K562 (cell line): ENCODE measurements around the gene C1QTNF12. TPM values are rescaled to one million over a fixed set of nuclear protein-coding genes. Genes with fewer than 3 reads are reported as not detected.

Experiments used
- ARNT ChIP-seq, 2 experiments: fragments of 450-650 bp; IDR thresholded peaks; 2 replicates each; pipeline ENCODE4 v1.6.1; 2016; ENCODE audit warnings: mild to moderate bottlenecking in 1 of 2
- ATF6 ChIP-seq: sonication (generic); formaldehyde crosslinking; IDR thresholded peaks from 2 replicates; pipeline ENCODE4 v1.4.0; 2020; ENCODE audit warnings: mild to moderate bottlenecking, missing genetic modification reagents
- CBX1 ChIP-seq: sonication (generic); IDR thresholded peaks from 2 replicates; pipeline ENCODE4 v1.6.1; 2016; ENCODE audit warnings: antibody characterized with exemption, low read depth, mild to moderate bottlenecking
- CHD1 ChIP-seq: fragments of 200-600 bp; sonication (generic); IDR thresholded peaks from one replicate; pipeline ENCODE4 v1.6.1; 2012; ENCODE audit warnings: mild to moderate bottlenecking, moderate library complexity, low read length, inconsistent platforms
- COPS2 ChIP-seq: fragments of 450-650 bp; conservative IDR thresholded peaks from 2 replicates; pipeline ENCODE4 v1.6.1; 2016; ENCODE audit warnings: mild to moderate bottlenecking, moderate library complexity
- ERF ChIP-seq: fragments of 450-650 bp; formaldehyde crosslinking; IDR thresholded peaks from 2 replicates; pipeline ENCODE4 v1.4.0; 2020; ENCODE audit warnings: mild to moderate bottlenecking, mixed read lengths
- KDM5B ChIP-seq: fragments of 200-600 bp; sonication (generic); IDR thresholded peaks from 2 replicates; pipeline ENCODE4 v1.6.1; 2012; ENCODE audit warnings: low read depth, mild to moderate bottlenecking, moderate library complexity, low read length, control low read depth, inconsistent platforms; ENCODE audit not compliant: insufficient replicate concordance
- POLR2G ChIP-seq: fragments of 200-400 bp; formaldehyde crosslinking; IDR thresholded peaks from 2 replicates; pipeline ENCODE4 v1.6.1; 2017; ENCODE audit warnings: low read depth, mild to moderate bottlenecking, antibody characterized with exemption, low read length, moderate library complexity
- RB1 ChIP-seq: fragments of 450-650 bp; IDR thresholded peaks from 2 replicates; pipeline ENCODE4 v1.6.1; 2017; ENCODE audit warnings: low read depth, mild to moderate bottlenecking
- RNF2 ChIP-seq: sonication (generic); IDR thresholded peaks from 2 replicates; pipeline ENCODE4 v1.6.1; 2016
- STAT5A ChIP-seq: IDR thresholded peaks from 2 replicates; pipeline ENCODE4 v1.6.1; 2012; ENCODE audit warnings: low read length, inconsistent platforms, borderline replicate concordance
- TEAD1 ChIP-seq, 2 experiments: fragments of 450-650 bp in 1 of 2; sonication (generic) in 1 of 2; formaldehyde crosslinking; IDR thresholded peaks; 2 replicates each; pipeline versions ENCODE4 v1.4.0 to v1.8.0; 2020 to 2022; ENCODE audit warnings: mild to moderate bottlenecking in 2 of 2, missing genetic modification reagents in 1 of 2
- ZFX ChIP-seq: sonication (generic); formaldehyde crosslinking; IDR thresholded peaks from 2 replicates; pipeline ENCODE4 v1.8.0; 2022; ENCODE audit warnings: mild to moderate bottlenecking, missing genetic modification reagents, moderate library complexity
- ZNF184 ChIP-seq: sonication (generic); formaldehyde crosslinking; IDR thresholded peaks from 2 replicates; pipeline ENCODE4 v1.5.0; 2020; ENCODE audit warnings: missing genetic modification reagents
- polyA plus RNA-seq, 8 experiments: library from polyadenylated mRNA; depleted of rRNA in 4 of 8; stranded (reverse) in 5 of 8; unstranded in 3 of 8; fragments of >200 nt; fragmentation: Nextera tagmentation in 2 of 8; fragmentation: Illumina TruSeq in 1 of 8; extraction: Ambion mirVana in 2 of 8; extraction: Trizol in 1 of 8; gene quantifications; 2 replicates each; pipeline versions ENCODE4 v1.2.1 to v1.2.3, GENCODE V29; 2011 to 2014; ENCODE audit warnings: inconsistent platforms in 1 of 8, missing spikeins in 1 of 8
- total RNA-seq, 7 experiments: library from RNA; depleted of rRNA in 6 of 7; stranded (reverse); fragments of >200 nt in 6 of 7; fragmentation: Illumina TruSeq in 2 of 7; extraction: Trizol in 2 of 7; gene quantifications; 2 replicates each; pipeline versions ENCODE4 v1.2.1 to v1.2.3, GENCODE V29; 2011 to 2021; ENCODE audit warnings: low replicate concordance in 1 of 7
- TF ChIP-seq, protein P1 (sequence below): fragments of 450-650 bp; IDR thresholded peaks from 2 replicates; pipeline ENCODE4 v1.6.1; 2016; ENCODE audit warnings: antibody characterized with exemption
- TF ChIP-seq, protein P2 (sequence below): sonication (generic); formaldehyde crosslinking; IDR thresholded peaks from 2 replicates; pipeline ENCODE4 v1.8.0; 2023; ENCODE audit warnings: mild to moderate bottlenecking, missing genetic modification reagents
- TF ChIP-seq, protein P3 (sequence below), 2 experiments: fragments of 200-800 bp in 1 of 2; sonication (Bioruptor generic) in 1 of 2; sonication (generic) in 1 of 2; formaldehyde crosslinking in 1 of 2; IDR thresholded peaks in 1 of 2; conservative IDR thresholded peaks in 1 of 2; 2 replicates each; pipeline versions ENCODE4 v1.5.0 to v1.6.1; 2016 to 2020; ENCODE audit warnings: missing compliant biosample characterization in 1 of 2, missing genetic modification characterization in 1 of 2, missing genetic modification reagents in 1 of 2

C1QTNF12 gene
- total and polyA plus RNA-seq, 9 of the 15 experiments (the other 6 are each of a cell fraction or from before 2014, with no cell fraction given): 0.11 to 4.3 (median 0.93) TPM; not detected in 3

DNA sequence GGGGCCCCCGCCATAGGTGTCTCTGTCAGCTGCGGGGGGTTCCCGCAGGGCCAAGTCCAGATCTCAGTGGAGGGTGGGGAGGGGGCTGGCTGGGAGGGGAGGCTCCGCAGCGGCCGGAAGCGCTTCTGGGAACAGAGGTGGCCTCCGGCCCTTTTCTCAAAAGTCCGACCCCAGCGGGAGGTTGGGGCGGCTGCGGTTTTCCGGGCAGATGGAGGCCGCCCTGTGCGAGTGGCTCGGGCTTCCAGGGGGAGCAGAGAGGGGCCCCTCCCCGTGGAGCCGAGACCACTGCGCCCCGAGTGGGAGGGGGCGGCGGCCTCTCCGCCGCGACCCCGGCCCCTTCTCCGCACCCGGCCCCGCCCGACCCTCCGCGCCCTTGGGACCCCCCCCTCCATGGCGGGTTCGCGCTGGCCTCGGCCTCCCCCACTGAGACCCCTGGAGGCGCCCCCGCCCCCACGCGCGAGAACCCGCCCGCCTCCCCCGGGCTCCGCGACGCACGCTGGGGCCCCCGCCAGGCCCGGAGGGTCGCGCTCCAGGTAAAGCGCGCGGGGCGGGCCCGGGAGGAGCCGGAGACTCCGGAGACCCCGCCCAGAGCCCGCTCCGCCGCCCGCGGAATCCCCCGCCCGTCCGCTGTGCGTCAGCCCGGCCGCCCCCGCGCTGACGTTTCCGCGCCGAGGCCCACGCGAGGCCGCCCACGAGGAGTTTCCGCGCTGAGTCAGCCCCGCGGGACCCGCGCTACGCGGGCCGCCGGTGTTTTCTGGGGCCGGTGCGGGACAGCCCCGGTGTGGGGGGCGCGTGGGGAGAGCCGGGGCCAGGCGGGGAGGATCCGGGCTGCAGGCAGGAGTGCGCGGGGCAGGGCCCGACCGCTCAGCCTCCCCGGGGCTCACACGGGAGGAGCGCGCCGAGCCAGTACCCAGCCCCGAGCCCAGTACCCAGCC lies 45.4 kb downstream of the C1QTNF12 start (continued):
- TF ChIP-seq COPS2 (no peak), ARNT (IDR thresholded peaks at IDR 0.05) (no peak), CBX1 (peak; percentile 66; the same call in 1 of the 2 replicates), TEAD1 (CRISPR knock-in tag; IDR thresholded peaks at IDR 0.05) (peak in 1 of 2 experiments; percentile 21; a peak in 1 of 4 replicates), POLR2G (peak; percentile 77), CHD1 (no peak), RNF2 (peak; percentile 34; the same call in 1 of the 2 replicates), STAT5A (no peak), ZNF184 (no peak), ATF6 (CRISPR knock-in tag) (no peak), KDM5B (peak; percentile 45), RB1 (peak; percentile 84), ZFX (CRISPR knock-in tag) (peak; percentile 78), ERF (CRISPR knock-in tag) (0 out of 2 replicates have a peak, but pooled peaks have one; percentile 55)
- TF ChIP-seq, protein P1, sequence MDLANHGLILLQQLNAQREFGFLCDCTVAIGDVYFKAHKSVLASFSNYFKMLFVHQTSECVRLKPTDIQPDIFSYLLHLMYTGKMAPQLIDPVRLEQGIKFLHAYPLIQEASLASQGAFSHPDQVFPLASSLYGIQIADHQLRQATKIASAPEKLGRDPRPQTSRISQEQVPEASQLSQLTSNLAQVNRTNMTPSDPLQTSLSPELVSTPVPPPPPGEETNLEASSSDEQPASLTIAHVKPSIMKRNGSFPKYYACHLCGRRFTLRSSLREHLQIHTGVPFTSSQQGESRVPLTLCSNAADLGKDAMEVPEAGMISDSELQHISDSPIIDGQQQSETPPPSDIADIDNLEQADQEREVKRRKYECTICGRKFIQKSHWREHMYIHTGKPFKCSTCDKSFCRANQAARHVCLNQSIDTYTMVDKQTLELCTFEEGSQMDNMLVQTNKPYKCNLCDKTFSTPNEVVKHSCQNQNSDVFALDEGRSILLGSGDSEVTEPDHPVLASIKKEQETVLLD: peak; percentile 55; the same call in 1 of the 2 replicates
- TF ChIP-seq, protein P2, sequence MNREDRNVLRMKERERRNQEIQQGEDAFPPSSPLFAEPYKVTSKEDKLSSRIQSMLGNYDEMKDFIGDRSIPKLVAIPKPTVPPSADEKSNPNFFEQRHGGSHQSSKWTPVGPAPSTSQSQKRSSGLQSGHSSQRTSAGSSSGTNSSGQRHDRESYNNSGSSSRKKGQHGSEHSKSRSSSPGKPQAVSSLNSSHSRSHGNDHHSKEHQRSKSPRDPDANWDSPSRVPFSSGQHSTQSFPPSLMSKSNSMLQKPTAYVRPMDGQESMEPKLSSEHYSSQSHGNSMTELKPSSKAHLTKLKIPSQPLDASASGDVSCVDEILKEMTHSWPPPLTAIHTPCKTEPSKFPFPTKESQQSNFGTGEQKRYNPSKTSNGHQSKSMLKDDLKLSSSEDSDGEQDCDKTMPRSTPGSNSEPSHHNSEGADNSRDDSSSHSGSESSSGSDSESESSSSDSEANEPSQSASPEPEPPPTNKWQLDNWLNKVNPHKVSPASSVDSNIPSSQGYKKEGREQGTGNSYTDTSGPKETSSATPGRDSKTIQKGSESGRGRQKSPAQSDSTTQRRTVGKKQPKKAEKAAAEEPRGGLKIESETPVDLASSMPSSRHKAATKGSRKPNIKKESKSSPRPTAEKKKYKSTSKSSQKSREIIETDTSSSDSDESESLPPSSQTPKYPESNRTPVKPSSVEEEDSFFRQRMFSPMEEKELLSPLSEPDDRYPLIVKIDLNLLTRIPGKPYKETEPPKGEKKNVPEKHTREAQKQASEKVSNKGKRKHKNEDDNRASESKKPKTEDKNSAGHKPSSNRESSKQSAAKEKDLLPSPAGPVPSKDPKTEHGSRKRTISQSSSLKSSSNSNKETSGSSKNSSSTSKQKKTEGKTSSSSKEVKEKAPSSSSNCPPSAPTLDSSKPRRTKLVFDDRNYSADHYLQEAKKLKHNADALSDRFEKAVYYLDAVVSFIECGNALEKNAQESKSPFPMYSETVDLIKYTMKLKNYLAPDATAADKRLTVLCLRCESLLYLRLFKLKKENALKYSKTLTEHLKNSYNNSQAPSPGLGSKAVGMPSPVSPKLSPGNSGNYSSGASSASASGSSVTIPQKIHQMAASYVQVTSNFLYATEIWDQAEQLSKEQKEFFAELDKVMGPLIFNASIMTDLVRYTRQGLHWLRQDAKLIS (CRISPR knock-in tag): peak; percentile 68; the same call in 1 of the 2 replicates
- TF ChIP-seq, protein P3, sequence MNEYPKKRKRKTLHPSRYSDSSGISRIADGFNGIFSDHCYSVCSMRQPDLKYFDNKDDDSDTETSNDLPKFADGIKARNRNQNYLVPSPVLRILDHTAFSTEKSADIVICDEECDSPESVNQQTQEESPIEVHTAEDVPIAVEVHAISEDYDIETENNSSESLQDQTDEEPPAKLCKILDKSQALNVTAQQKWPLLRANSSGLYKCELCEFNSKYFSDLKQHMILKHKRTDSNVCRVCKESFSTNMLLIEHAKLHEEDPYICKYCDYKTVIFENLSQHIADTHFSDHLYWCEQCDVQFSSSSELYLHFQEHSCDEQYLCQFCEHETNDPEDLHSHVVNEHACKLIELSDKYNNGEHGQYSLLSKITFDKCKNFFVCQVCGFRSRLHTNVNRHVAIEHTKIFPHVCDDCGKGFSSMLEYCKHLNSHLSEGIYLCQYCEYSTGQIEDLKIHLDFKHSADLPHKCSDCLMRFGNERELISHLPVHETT (CRISPR knock-in tag; conservative IDR thresholded peaks at IDR 0.05 in 1 of 2, IDR thresholded peaks at IDR 0.05 in 1 of 2): peak in 1 of 2 experiments; percentile 90; a peak in 2 of 4 replicates
